Measurements from ENCODE around the gene SLC10A4. TPM values are rescaled to one million over a fixed set of nuclear protein-coding genes. Genes with fewer than 3 reads are reported as not detected.

Gene SLC10A4
- total RNA-seq, 1 experiment from 2014 or later, result not detected

DNA sequence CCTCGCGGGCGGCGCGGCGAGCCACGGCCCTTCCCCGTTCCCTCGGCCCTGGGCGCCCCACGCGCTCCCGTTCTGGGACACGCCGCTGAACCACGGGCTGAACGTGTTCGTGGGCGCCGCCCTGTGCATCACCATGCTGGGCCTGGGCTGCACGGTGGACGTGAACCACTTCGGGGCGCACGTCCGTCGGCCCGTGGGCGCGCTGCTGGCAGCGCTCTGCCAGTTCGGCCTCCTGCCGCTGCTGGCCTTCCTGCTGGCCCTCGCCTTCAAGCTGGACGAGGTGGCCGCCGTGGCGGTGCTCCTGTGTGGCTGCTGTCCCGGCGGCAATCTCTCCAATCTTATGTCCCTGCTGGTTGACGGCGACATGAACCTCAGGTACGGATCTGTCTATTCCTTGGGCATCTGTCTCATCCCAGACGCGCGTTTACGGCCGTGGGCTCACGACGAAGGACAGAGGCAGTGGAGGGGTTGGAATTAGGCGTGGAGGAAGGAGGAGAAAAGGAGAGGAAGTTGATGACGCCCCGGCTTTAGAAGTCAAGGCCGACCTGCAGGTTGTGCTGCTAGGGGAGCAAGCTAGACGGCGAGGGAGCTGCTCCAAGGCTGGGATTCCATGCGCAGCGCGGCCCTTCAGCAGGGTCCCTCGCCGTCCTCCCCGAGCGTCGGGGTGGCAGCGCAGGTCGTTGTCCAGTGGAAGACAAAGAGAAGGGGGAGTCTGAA is 792 bp downstream of the SLC10A4 start:
- Histone ChIP-seq H3K4me2 (no peak overlapping the region), H3K27me3 (ENCODE audit: insufficient read depth, low read depth) (no peaks in the 10 kb centered on the region), H3K27ac (no peak overlapping the region), H3K9me2 (ENCODE audit: insufficient read depth) (no peaks in the 10 kb centered on the region), H4K20me1 (ENCODE audit: insufficient read depth) (no peaks in the 10 kb centered on the region), H2AFZ (no peak overlapping the region), H3K36me3 (ENCODE audit: low read depth) (no peaks in the 10 kb centered on the region), H3K9me3 (ENCODE audit: insufficient read depth, low read depth) (no peaks in the 10 kb centered on the region), H3F3A (ENCODE audit: insufficient read depth, low read depth) (no peaks in the 10 kb centered on the region), H3K79me2 (ENCODE audit: low read depth) (no peaks in the 10 kb centered on the region), H3K4me1 (replicated peaks; ENCODE audit: insufficient read depth) (no peaks in the 10 kb centered on the region), H3K4me3 (no peak overlapping the region)
- BruUV-seq (replicated peaks), result no TSS peak
- ChIA-PET CTCF (no interaction called here), POLR2A (ENCODE audit: unreplicated experiment) (no interaction called here)
- DNase-seq, result no peak
- intact Hi-C loops (cut with micrococcal nuclease; ENCODE audit: unreplicated experiment), result no loop called here
- TF ChIP-seq EZH2 (IDR thresholded peaks at IDR 0.05; ENCODE audit: low read depth), result no peak
- TF ChIP-seq, protein P1, sequence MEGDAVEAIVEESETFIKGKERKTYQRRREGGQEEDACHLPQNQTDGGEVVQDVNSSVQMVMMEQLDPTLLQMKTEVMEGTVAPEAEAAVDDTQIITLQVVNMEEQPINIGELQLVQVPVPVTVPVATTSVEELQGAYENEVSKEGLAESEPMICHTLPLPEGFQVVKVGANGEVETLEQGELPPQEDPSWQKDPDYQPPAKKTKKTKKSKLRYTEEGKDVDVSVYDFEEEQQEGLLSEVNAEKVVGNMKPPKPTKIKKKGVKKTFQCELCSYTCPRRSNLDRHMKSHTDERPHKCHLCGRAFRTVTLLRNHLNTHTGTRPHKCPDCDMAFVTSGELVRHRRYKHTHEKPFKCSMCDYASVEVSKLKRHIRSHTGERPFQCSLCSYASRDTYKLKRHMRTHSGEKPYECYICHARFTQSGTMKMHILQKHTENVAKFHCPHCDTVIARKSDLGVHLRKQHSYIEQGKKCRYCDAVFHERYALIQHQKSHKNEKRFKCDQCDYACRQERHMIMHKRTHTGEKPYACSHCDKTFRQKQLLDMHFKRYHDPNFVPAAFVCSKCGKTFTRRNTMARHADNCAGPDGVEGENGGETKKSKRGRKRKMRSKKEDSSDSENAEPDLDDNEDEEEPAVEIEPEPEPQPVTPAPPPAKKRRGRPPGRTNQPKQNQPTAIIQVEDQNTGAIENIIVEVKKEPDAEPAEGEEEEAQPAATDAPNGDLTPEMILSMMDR (conservative IDR thresholded peaks at IDR 0.05), result no peak

DNA sequence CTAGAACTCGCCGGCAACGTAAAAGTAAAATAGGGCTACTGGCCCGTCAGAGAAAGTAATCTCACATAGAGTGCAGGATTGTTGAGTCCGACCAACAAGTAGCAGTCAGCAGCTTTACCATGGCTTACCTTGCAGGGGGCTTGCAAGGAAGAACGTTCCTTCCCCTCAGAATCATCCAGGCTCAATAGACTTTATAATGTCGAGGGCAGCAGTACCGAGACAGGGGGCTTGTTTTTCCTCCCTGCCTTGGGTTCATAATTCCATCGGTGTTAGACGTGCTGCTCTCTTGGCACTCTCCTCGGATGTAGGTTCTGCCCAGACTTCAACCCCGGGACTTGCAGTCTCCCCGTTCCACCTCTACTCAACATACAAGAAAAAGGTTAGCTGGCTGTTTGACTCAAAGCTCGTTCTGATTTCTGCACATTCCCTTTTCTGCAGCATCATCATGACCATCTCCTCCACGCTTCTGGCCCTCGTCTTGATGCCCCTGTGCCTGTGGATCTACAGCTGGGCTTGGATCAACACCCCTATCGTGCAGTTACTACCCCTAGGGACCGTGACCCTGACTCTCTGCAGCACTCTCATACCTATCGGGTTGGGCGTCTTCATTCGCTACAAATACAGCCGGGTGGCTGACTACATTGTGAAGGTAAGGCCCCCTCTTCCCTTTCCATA is 1.5 kb downstream of the SLC10A4 start:
- no peaks in the 10 kb centered on the region for H3K79me2 ChIP-seq (ENCODE audit: low read depth)
- H2AFZ ChIP-seq, result no peak overlapping the region
- H3K4me2 ChIP-seq, result no peak overlapping the region
- no peaks in the 10 kb centered on the region for H3K36me3 ChIP-seq (ENCODE audit: low read depth)
- no peaks in the 10 kb centered on the region for H3K4me1 ChIP-seq (replicated peaks; ENCODE audit: insufficient read depth)
- no peaks in the 10 kb centered on the region for H4K20me1 ChIP-seq (ENCODE audit: insufficient read depth)
- ChIA-PET CTCF (no interaction called here), POLR2A (ENCODE audit: unreplicated experiment) (no interaction called here)
- H3K9me3 ChIP-seq (ENCODE audit: insufficient read depth, low read depth), result no peaks in the 10 kb centered on the region
- intact Hi-C loops (cut with micrococcal nuclease; ENCODE audit: unreplicated experiment), result no loop called here
- no peaks in the 10 kb centered on the region for H3K27me3 ChIP-seq (ENCODE audit: insufficient read depth, low read depth)
- no peak overlapping the region for H3K4me3 ChIP-seq
- H3F3A ChIP-seq (ENCODE audit: insufficient read depth, low read depth), result no peaks in the 10 kb centered on the region
- H3K9me2 ChIP-seq (ENCODE audit: insufficient read depth), result no peaks in the 10 kb centered on the region
- H3K27ac ChIP-seq, result no peak overlapping the region
- TF ChIP-seq EZH2 (IDR thresholded peaks at IDR 0.05; ENCODE audit: low read depth), result no peak
- no TSS peak for BruUV-seq (replicated peaks)
- no peak for DNase-seq

DNA sequence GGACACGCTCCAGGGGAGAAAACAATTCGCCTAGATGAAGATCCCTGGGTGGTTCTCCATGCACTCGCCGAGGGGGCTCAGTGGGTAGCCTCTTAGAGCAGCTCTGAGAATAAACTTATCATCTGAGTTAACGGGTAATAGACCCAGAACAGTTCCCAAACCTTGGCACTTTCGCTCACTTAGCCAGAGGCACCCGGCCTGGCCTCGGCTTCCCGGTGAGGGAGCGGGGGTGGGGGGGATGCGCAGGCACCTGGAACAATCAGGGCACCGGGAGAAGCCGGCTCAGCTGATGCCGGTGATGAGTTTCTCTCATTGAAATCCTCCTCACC is 6.5 kb downstream of the SLC10A4 start:
- Histone ChIP-seq H2AFZ (no peak overlapping the region), H3F3A (ENCODE audit: insufficient read depth, low read depth) (no peaks in the 10 kb centered on the region), H3K4me2 (no peak overlapping the region), H3K4me1 (replicated peaks; ENCODE audit: insufficient read depth) (no peaks in the 10 kb centered on the region), H3K36me3 (ENCODE audit: low read depth) (no peaks in the 10 kb centered on the region), H3K9me3 (ENCODE audit: insufficient read depth, low read depth) (no peaks in the 10 kb centered on the region), H3K4me3 (no peak overlapping the region), H3K9me2 (ENCODE audit: insufficient read depth) (no peaks in the 10 kb centered on the region), H3K27me3 (ENCODE audit: insufficient read depth, low read depth) (no peaks in the 10 kb centered on the region), H3K27ac (no peak overlapping the region), H4K20me1 (ENCODE audit: insufficient read depth) (no peaks in the 10 kb centered on the region), H3K79me2 (ENCODE audit: low read depth) (no peaks in the 10 kb centered on the region)
- ChIA-PET CTCF (no interaction called here), POLR2A (ENCODE audit: unreplicated experiment) (no interaction called here)
- intact Hi-C loops (cut with micrococcal nuclease; ENCODE audit: unreplicated experiment), result no loop called here
- DNase-seq, result no peak
- BruUV-seq (replicated peaks), result no TSS peak
- TF ChIP-seq, protein P1 (conservative IDR thresholded peaks at IDR 0.05), result no peak
- no peak for TF ChIP-seq EZH2 (IDR thresholded peaks at IDR 0.05; ENCODE audit: low read depth)
